SH-SY5Y (cell line): ENCODE measurements around the gene TBCD.

Source experiments
- GATA2 ChIP-seq: IDR thresholded peaks from 2 replicates; pipeline ENCODE4 v1.6.1; 2011; ENCODE audit warnings: mild to moderate bottlenecking, low read depth, low read length
- GATA3 ChIP-seq: IDR thresholded peaks from 2 replicates; pipeline ENCODE4 v1.6.1; 2011; ENCODE audit warnings: low read depth, mild to moderate bottlenecking, low read length, moderate library complexity

DNA sequence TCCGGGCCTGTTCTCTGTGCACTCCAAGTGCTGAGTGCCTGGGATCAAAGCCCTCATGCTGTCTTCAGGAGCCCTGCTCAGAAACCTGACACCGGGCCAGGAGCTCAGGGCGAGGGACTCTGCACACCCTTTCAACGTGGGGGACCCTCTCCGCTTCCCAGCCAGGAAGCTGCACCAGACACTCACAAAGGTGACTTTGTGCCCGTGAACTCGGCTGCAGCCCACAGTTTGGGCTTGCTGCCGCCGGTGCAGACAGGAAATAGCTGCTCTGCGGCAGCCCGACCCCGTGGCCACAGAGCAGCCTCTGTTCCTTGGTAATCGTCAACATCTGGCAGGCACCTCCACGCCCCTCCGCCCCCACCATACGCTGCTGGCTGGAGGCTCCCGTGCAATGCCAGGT lies 234.1 kb downstream of the TBCD start:
- TF ChIP-seq GATA2 (no peak), GATA3 (no peak)
